Right lobe of liver (tissue), 6 donors: ENCODE data around the gene RHOBTB1. TPM values are rescaled to one million over a fixed set of nuclear protein-coding genes. Genes with fewer than 3 reads are reported as not detected.

Experiments used
- ATAC-seq, 4 donors: fragments of 200-7000 bp; cut with Tn5 transposase; one replicate each; pipeline ENCODE4 v1.9.1; 2020; ENCODE audit warnings: mild to moderate bottlenecking in 4 of 4, moderate library complexity in 4 of 4
- DNase-seq, 3 donors: peaks; one replicate each; pipeline ENCODE4 v3.0.0-alpha.2; 2020
- H3K27ac ChIP-seq, 3 donors: fragments of 200-600 bp; one replicate each; pipeline ENCODE4 v1.8.0; 2022
- H3K27me3 ChIP-seq, 2 donors: fragments of 200-600 bp; one replicate each; pipeline ENCODE4 v1.8.0; 2022
- H3K36me3 ChIP-seq, 4 donors: fragments of 200-600 bp; sonication (generic) in 1 of 4; one replicate each; pipeline versions ENCODE4 v1.5.1 to v1.8.0; 2017 to 2022; ENCODE audit warnings: control low read depth in 1 of 4
- H3K4me1 ChIP-seq, 4 donors: fragments of 200-600 bp; sonication (generic) in 1 of 4; one replicate each; pipeline versions ENCODE4 v1.5.1 to v1.8.0; 2017 to 2022; ENCODE audit warnings: control low read depth in 1 of 4
- H3K4me3 ChIP-seq, 3 donors: fragments of 200-600 bp; one replicate each; pipeline ENCODE4 v1.8.0; 2022
- H3K9me3 ChIP-seq, 4 donors: fragments of 200-600 bp; sonication (generic) in 1 of 4; one replicate each; pipeline versions ENCODE4 v1.5.1 to v1.8.0; 2017 to 2022; ENCODE audit warnings: control low read depth in 1 of 4
- CTCF ChIP-seq, 4 donors: fragments of 200-600 bp in 3 of 4; fragments of 450-650 bp in 1 of 4; IDR thresholded peaks; one replicate each; pipeline versions ENCODE4 v1.5.1 to v1.8.0; 2016 to 2022; ENCODE audit warnings: antibody characterized with exemption in 4 of 4, mild to moderate bottlenecking in 2 of 4
- POLR2A ChIP-seq: fragments of 450-650 bp; IDR thresholded peaks from one replicate; pipeline ENCODE4 v1.6.1; 2017; ENCODE audit warnings: antibody characterized with exemption, mild to moderate bottlenecking
- WGBS: methylation state at CpG from one replicate; pipeline ENCODE4 v1.1.6; 2018; ENCODE audit warnings: low coverage, low lambda C conversion rate; ENCODE audit not compliant: insufficient coverage; ENCODE audit errors: missing lambda C conversion rate; 5-methylcytosine and 5-hydroxymethylcytosine counted together
- intact Hi-C, 2 donors: fragments of 100-400 bp; cut with DNase I; formaldehyde crosslinking; loops; one replicate each; pipeline versions ENCODE4 v1.11.2 to v1.14.1; 2022
- total RNA-seq, 6 experiments: library from RNA; depleted of rRNA in 2 of 6; stranded (reverse); fragments of >200 nt in 2 of 6; fragmentation: NEBNext Ultra II Directional in 3 of 6; extraction: Animal tissue kit (Norgen Biotek cat#: 25700) in 3 of 6; gene quantifications; one replicate each; pipeline versions ENCODE4 v1.1.0 to v1.2.4, GENCODE V29; 2016 to 2023
- donor health status: DM: no; HTN: yes; CAD: no.
- donor health status: DM: no; HTN: no; CAD: no.
- donor health status: DM: no; HTN: no; CAD: no.
- donor health status: DM: no; HTN: yes; CAD: no.
- donor health status: DM: no; HTN: yes; CAD: no.

The RHOBTB1 gene
- total RNA-seq, 6 experiments from 2014 or later = 3.0 to 5.4 (median 4.4) TPM

- H3K36me3 ChIP-seq = no peaks in the 10 kb centered on the region
- DNase-seq = no peak
- intact Hi-C loops = no loop called here
Observed at GRCh38 chr10:60978287-60979115, 34.5 kb upstream of the RHOBTB1 start.

GRCh38 chr10:60977161-60978122 is 33.5 kb upstream of the RHOBTB1 start:
- ATAC-seq (peak; percentile 64 to 95 (median 78)), DNase-seq (no peak)
- Histone ChIP-seq H3K36me3 (no peaks in the 10 kb centered on the region), H3K4me3 (no peak overlapping the region), H3K4me1 (peaks cover 0 to 23% (median 13%) of the 10 kb centered on the region in 4 donors), H3K9me3 (no peaks in the 10 kb centered on the region), H3K27me3 (no peaks in the 10 kb centered on the region), H3K27ac (peak overlapping the region in 1 of 3 donors; percentile 34)
- TF ChIP-seq POLR2A (no peak), CTCF (IDR thresholded peaks at IDR 0.05) (no peak)
- WGBS = 35% methylated on average over 2 of the region's 2 CpGs
- intact Hi-C loops = no loop called here

More at GRCh38 chr10:60978287-60979115, 34.5 kb upstream of the RHOBTB1 start:
- Histone ChIP-seq H3K4me3 (no peak overlapping the region), H3K4me1 (peaks cover 0 to 23% (median 13%) of the 10 kb centered on the region in 4 donors), H3K27me3 (no peaks in the 10 kb centered on the region), H3K27ac (peak overlapping the region in 1 of 3 donors; percentile 34), H3K9me3 (no peaks in the 10 kb centered on the region)
- WGBS = 48% methylated on average over 7 of the region's 7 CpGs
- no peak for TF ChIP-seq CTCF (IDR thresholded peaks at IDR 0.05)
- TF ChIP-seq POLR2A = no peak
- ATAC-seq = peak; percentile 29 to 45 (median 34)

- no peak for ATAC-seq
- peaks cover 0 to 23% (median 13%) of the 10 kb centered on the region in 4 donors for H3K4me1 ChIP-seq
Observed at GRCh38 chr10:60976687-60977086, 32.7 kb upstream of the RHOBTB1 start.

More at GRCh38 chr10:60976687-60977086, 32.7 kb upstream of the RHOBTB1 start:
- Histone ChIP-seq H3K9me3 (no peaks in the 10 kb centered on the region), H3K36me3 (no peaks in the 10 kb centered on the region), H3K27me3 (no peaks in the 10 kb centered on the region), H3K4me3 (no peak overlapping the region), H3K27ac (no peak overlapping the region)
- DNase-seq = no peak
- no peak for TF ChIP-seq POLR2A
- TF ChIP-seq CTCF (IDR thresholded peaks at IDR 0.05) = no peak
- intact Hi-C loops = no loop called here
- 47% methylated on average over 2 of the region's 2 CpGs for WGBS
